ENCODE results near the gene TRAK1.

The TRAK1 gene

DNA sequence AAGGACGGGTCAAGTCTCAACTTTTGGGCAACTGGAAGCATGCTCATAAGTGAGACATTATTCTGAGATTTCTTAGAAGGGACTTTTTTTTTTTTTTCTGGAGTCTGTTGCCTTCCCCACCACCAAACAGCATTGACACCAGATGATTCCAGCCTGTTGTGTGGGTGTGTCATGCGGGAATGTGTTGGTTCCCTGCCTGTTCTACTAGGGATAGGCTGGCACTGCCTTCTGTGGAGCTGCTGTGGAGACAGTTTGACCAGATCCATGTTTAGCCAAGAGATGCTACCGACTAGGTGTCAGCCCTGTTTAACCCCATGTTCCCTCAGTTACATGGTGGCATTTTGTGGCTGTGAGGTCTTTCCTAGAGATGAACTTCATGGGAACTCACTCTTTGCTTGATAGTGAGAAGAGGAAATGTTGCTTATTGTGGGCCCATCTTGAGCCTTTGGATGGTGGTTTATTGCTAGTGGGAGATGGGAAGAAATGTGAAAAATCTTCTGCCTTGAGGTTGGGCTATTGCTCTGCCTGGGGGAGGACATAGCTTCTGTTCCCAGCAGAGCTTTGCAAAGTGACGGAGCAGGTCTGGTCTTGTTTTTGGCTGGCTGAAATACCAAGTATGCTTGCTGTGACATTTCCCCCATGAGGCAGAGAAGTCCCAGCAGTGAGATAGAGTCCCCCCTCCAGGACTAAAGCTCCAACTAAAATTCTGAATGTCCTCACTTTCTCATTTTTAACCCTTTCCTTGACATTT is 31.3 kb downstream of the TRAK1 start:
- DNase-seq (ENCODE audit: low read depth in 2 of 2), result no peak

DNA sequence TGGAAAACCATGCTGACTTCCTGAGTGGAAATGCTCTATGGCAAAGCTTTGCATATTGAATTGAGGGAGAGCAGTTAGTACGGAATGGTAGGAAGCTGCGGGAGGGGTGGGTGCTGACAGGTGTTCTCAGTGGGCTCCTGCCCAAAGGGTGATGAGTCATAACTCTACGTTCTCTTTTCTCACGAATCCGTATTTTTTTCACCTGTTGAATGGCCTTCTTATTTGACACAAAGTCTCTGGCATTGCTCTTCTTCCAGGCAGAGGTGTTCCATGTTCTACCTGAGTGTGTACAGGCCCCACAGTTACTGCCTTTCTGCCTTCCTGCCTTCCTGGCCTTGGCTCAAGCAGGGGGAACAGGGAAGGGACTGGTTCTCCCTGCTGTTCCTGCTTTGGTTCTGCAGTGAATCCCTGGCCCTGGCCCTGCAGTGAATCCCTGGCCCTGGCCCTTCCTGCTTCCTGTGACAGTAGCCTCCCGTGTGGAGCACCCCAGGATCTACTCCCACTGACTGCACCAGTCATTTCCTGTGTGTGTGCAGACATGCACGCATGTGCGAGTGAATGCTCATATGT is 31.9 kb downstream of the TRAK1 start:
- no peak for DNase-seq (ENCODE audit: low read depth in 2 of 2)

GRCh38 chr3:42123824-42124658 is 32.9 kb downstream of the TRAK1 start:
- no peak for DNase-seq (ENCODE audit: low read depth in 2 of 2)

DNA sequence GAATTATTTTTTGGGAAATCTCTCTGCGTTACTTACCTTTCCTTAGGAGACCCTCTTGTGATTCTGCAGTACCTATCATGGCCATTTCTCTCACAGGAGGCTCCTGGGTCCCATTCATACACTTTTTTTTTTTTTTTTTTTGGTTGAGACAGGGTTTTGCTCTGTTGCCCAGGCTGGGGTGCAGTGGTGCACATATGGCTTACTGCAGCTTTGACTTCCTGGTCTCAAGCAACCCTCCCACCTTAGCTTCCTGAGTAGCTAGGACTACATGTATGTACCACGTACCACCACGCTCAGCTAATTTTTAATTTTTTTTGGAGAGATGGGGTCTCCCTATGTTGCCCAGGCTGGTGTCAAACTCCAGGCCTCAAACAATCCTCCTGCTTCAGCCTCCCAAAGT is 36.1 kb downstream of the TRAK1 start:
- DNase-seq (ENCODE audit: low read depth in 2 of 2), result no peak

DNA sequence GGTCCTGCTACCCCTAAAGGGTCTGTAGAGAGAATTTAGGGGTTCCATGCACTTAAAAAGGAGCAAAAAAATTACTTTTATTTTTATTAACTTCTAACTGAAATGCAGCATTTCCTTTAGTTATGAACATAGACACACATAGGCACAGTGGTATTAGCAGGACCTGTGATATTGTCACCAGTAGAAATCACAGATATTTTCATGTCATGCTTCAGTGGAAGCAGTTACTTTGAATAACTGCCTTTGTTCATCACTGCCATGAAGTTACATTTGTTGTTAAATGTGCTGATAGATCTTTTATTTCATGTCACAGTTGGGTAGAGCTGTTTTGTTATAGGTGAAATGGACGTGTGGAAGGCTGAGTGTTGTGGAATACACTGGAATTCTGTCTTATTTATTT is 37.4 kb downstream of the TRAK1 start:
- DNase-seq (ENCODE audit: low read depth in 2 of 2), result no peak

DNA sequence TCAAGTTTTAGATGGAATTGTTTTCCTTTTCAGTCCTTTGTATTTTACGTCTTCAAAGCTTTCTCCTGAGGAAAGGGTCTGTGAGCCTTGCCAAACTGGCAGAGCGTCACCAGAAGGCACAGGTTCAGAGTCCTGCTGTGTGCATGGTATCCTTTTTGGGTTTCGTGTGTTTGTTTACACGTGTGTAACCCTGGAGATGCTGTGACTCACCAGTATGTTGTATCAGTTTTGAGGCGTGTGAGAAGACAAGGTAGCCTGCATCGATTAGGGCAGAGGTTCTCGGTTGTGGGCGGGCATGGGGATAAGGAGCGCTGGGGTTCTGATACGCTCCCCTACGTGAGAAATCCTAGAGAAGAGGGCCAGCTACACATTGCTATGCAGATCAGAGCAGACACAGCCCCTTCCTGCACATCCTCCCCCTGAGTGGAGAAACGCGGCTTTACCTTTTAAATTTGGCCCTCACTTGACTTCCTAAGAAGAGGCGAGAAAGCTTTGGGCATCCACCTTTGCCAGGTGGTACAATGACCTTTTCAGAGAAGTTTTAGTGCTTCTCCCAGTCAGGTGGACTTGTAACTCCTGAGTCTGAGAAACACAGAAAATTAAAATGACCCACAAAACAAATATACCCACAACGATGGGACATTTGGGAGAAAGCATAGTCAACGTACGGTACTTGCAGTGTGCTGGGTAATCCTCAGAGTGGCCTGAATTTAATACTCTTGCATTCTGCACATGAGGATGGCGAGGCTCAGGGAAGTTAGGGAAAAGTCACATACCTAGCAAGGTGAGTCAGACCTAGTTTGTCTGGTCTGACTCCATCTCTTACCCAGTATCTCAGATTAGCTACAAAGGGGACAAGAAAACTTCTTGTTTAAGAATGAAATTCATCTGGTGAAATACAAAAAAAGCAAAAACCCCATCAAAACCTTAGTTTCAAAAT is 38.1 kb downstream of the TRAK1 start:
- DNase-seq (ENCODE audit: low read depth in 2 of 2), result no peak

DNA sequence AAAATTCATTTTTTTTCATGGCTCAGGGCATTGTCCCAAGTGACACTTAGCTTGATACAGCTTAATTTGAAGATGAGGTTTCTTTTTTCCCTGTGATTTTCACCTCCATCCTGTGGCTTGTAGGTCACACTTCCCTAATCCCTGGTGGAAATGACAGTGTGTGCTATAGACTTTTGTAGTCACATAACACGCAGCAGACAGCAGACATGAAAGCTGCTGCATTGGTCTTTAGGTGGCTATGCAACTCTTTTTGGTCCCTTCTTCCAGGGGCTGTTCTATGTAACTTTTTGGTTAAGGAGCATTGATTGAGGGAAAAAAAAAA is 38.8 kb downstream of the TRAK1 start:
- DNase-seq (ENCODE audit: low read depth in 2 of 2), result no peak

DNA sequence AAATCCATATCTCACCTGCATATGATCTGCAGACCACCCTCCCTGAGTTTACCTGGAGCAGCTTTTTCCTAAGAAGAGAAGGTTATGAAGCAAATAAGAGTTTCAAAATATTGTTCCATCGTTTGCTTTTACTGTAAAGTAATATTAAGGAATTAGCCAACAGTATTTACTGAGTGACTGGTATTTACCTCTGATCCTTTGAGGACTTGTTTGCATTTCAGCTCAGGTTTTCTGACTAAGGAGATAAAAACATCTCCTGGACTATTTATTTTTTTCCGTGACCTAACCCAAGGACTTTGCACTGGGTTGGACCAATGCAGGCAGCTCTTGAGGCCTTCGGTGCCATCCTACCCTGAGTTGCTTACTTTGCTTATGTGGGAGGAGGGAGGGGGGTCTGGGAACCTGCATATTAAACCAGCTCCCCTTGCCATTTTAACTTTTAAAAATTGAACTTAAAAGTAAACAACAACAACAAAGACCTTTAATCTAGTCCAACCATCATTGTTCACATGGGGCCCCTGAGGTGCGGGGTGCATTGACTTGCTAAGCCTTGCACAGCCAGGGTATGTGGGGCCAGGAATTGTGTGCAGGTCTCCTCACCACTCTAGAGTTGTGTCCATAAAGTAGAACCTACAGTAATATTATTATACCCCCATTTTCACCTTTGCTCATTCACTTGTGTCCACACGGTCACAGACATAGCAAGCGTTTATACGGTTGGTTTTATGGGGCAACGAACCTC is 39.3 kb downstream of the TRAK1 start:
- no peak for DNase-seq (ENCODE audit: low read depth in 2 of 2)

- DNase-seq (ENCODE audit: low read depth in 2 of 2), result no peak
Observed at GRCh38 chr3:42133500-42134298, 42.5 kb downstream of the TRAK1 start.

DNA sequence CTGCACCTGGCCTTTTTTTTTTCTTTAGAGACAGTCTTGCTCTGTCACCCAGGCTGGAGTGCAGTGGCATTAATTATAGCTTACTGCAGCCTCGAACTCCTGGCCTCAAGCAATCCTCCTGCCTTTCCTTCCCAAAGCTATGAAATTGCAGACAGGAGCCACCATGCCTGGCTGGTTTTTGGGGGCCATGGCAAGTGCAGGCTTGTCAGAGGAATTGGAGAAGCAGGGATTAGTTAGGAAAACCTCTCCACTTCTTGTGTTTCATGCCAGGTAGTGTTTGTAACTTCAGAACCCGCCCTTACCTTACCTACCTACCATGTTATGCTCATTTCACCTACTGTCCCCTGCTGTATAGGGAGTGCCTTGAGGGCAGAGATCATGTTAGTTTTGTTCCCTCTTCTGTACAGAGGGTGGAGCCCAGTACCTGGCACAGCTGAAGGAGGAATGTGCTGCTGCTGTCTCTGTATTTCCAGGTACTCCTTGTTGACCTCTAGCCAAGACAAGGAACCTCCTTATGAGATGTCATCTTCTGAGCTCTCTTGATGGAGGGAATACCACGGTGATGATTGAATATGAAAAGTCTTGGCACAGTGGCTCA is 43.8 kb downstream of the TRAK1 start:
- DNase-seq (ENCODE audit: low read depth in 2 of 2), result no peak

- DNase-seq (ENCODE audit: low read depth in 2 of 2), result no peak
Observed at GRCh38 chr3:42139621-42140453, 48.7 kb downstream of the TRAK1 start.

DNA sequence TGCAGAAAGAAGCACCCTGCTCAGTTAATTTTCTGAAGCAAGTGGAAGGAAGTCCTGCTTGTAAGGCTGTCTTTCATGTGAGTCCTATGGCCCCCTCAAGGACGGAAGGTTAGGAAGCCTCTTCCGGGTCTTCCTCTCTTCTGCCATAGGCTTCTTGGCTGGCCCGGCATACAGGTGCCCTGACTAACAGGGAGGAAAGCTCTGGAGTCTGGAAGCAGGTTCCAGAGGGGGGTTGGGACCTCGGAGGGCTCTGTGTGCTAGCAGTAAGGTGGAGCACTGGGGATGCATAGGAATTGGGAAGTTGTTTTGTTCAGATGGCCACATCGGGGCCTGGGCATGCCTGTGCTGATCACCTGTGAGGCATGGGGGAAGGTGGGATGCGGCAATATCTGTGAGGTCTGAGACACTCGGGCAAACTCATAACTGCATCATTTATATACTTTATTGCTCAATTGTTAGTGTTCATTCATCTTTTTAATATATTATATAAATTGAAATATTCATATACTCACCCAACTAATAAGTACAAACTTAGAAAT is 49.6 kb downstream of the TRAK1 start:
- no peak for DNase-seq (ENCODE audit: low read depth in 2 of 2)

DNA sequence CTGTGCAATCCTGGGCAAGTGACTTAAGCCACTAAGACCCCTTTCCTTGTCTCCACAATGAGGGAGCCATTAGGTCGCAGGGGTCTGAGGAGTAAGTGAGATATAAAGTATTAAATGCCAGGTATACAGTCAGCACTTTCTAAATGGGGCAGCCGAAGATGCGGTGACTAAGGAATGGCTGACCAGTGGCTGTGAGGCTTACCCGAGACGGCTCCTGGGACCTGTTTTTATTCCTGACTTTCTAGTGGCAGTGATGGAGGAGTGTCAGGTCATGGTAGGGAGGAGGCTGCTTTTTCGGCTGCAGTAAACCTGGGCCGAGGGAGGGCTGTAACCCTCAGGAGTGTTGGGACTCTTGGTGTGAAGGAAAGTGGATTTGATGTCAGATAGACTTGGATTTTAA is 52.3 kb downstream of the TRAK1 start:
- DNase-seq (ENCODE audit: low read depth in 2 of 2), result no peak

GRCh38 chr3:42144209-42144608 is 53.1 kb downstream of the TRAK1 start:
- DNase-seq (ENCODE audit: low read depth in 2 of 2), result no peak

- DNase-seq (ENCODE audit: low read depth in 2 of 2), result no peak
Observed at GRCh38 chr3:42148086-42148848, 57.1 kb downstream of the TRAK1 start.

GRCh38 chr3:42148982-42149432 is 57.9 kb downstream of the TRAK1 start:
- DNase-seq (ENCODE audit: low read depth in 2 of 2), result no peak

- no peak for DNase-seq (ENCODE audit: low read depth in 2 of 2)
Observed at GRCh38 chr3:42149532-42149931, 58.4 kb downstream of the TRAK1 start.

GRCh38 chr3:42149975-42150374 is 58.8 kb downstream of the TRAK1 start:
- no peak for DNase-seq (ENCODE audit: low read depth in 2 of 2)

All from stimulated activated CD4-positive, alpha-beta T cell treated with anti-CD3 and anti-CD28 coated beads, Interleukin-4, amount 100 ng/mL, for 48 hours (primary cell).